HEK293 (cell line): ENCODE measurements around the gene RAVER2.
A peak's percentile ranks its signal among the peaks of the same experiment; 100 is the strongest.

Experiments
- HOXD13 ChIP-seq: sonication (generic); formaldehyde crosslinking; IDR thresholded peaks from 2 replicates; pipeline ENCODE4 v1.8.0; 2022; ENCODE audit warnings: missing genetic modification reagents, borderline replicate concordance
- RBAK ChIP-seq: fragments of 450-650 bp; formaldehyde crosslinking; IDR thresholded peaks from 2 replicates; pipeline ENCODE4 v1.5.1; 2016; ENCODE audit warnings: missing biosample characterization, missing genetic modification characterization
- SCRT2 ChIP-seq: fragments of 450-650 bp; formaldehyde crosslinking; IDR thresholded peaks from 2 replicates; pipeline ENCODE4 v1.5.1; 2016; ENCODE audit warnings: missing biosample characterization, missing genetic modification characterization
- SP7 ChIP-seq: fragments of 450-650 bp; formaldehyde crosslinking; IDR thresholded peaks from 2 replicates; pipeline ENCODE4 v1.5.1; 2016; ENCODE audit warnings: missing biosample characterization, missing genetic modification characterization
- TCF7L2 ChIP-seq: IDR thresholded peaks from 2 replicates; pipeline ENCODE4 v1.6.1; 2011; ENCODE audit warnings: low read depth, mild to moderate bottlenecking, inconsistent platforms, low read length, moderate library complexity, borderline replicate concordance
- YY2 ChIP-seq: fragments of 450-650 bp; formaldehyde crosslinking; IDR thresholded peaks from 2 replicates; pipeline ENCODE4 v1.5.1; 2016; ENCODE audit warnings: missing biosample characterization, missing genetic modification characterization
- ZBTB17 ChIP-seq: fragments of 450-650 bp; formaldehyde crosslinking; IDR thresholded peaks from 2 replicates; pipeline ENCODE4 v1.5.1; 2016; ENCODE audit warnings: missing biosample characterization, missing genetic modification characterization
- ZBTB7A ChIP-seq: fragments of 450-650 bp; formaldehyde crosslinking; IDR thresholded peaks from 2 replicates; pipeline ENCODE4 v1.5.1; 2016; ENCODE audit warnings: low read depth, missing biosample characterization, missing genetic modification characterization
- ZBTB8A ChIP-seq: fragments of 450-650 bp; formaldehyde crosslinking; IDR thresholded peaks from 2 replicates; pipeline ENCODE4 v1.5.1; 2016; ENCODE audit warnings: missing biosample characterization, missing genetic modification characterization
- ZFP37 ChIP-seq: fragments of 450-650 bp; formaldehyde crosslinking; IDR thresholded peaks from 2 replicates; pipeline ENCODE4 v1.5.1; 2016; ENCODE audit warnings: missing biosample characterization, missing genetic modification characterization
- ZNF133 ChIP-seq: fragments of 450-650 bp; formaldehyde crosslinking; IDR thresholded peaks from 2 replicates; pipeline ENCODE4 v1.5.1; 2016; ENCODE audit warnings: missing biosample characterization, missing genetic modification characterization
- ZNF214 ChIP-seq: fragments of 450-650 bp; formaldehyde crosslinking; IDR thresholded peaks from 2 replicates; pipeline ENCODE4 v1.5.1; 2017; ENCODE audit warnings: missing biosample characterization, mild to moderate bottlenecking, missing genetic modification characterization, borderline replicate concordance
- ZNF324 ChIP-seq: fragments of 450-650 bp; formaldehyde crosslinking; IDR thresholded peaks from 2 replicates; pipeline ENCODE4 v1.5.1; 2016; ENCODE audit warnings: missing biosample characterization, missing genetic modification characterization
- ZNF530 ChIP-seq: fragments of 450-650 bp; formaldehyde crosslinking; IDR thresholded peaks from 2 replicates; pipeline ENCODE4 v1.5.1; 2016; ENCODE audit warnings: low read depth, missing biosample characterization, missing genetic modification characterization
- ZNF548 ChIP-seq: fragments of 450-650 bp; formaldehyde crosslinking; IDR thresholded peaks from 2 replicates; pipeline ENCODE4 v1.5.1; 2016; ENCODE audit warnings: missing biosample characterization, missing genetic modification characterization
- ZNF658 ChIP-seq: fragments of 450-650 bp; formaldehyde crosslinking; IDR thresholded peaks from 2 replicates; pipeline ENCODE4; 2016; ENCODE audit warnings: missing biosample characterization, missing genetic modification characterization
- ZNF707 ChIP-seq: fragments of 450-650 bp; formaldehyde crosslinking; IDR thresholded peaks from 2 replicates; pipeline ENCODE4 v1.5.1; 2016; ENCODE audit warnings: missing biosample characterization, missing genetic modification characterization
- ZSCAN16 ChIP-seq: fragments of 450-650 bp; formaldehyde crosslinking; IDR thresholded peaks from 2 replicates; pipeline ENCODE4 v1.5.1; 2016; ENCODE audit warnings: missing biosample characterization, missing genetic modification characterization
- TF ChIP-seq, protein P1 (sequence below): fragments of 450-650 bp; formaldehyde crosslinking; IDR thresholded peaks from 2 replicates; pipeline ENCODE4 v1.5.1; 2016; ENCODE audit warnings: missing biosample characterization, missing genetic modification characterization, low read depth
- TF ChIP-seq, protein P2 (sequence below): fragments of 450-650 bp; formaldehyde crosslinking; IDR thresholded peaks from 2 replicates; pipeline ENCODE4 v1.5.1; 2017; ENCODE audit warnings: missing biosample characterization, missing genetic modification characterization
- TF ChIP-seq, protein P3 (sequence below): fragments of 450-650 bp; IDR thresholded peaks from 2 replicates; pipeline ENCODE4 v1.5.1; 2018; ENCODE audit warnings: missing biosample characterization, mild to moderate bottlenecking, missing genetic modification characterization
- TF ChIP-seq, protein P4 (sequence below): fragments of 450-650 bp; formaldehyde crosslinking; IDR thresholded peaks from 2 replicates; pipeline ENCODE4 v1.5.1; 2016; ENCODE audit warnings: missing biosample characterization, missing genetic modification characterization
- TF ChIP-seq, protein P5 (sequence below): fragments of 450-650 bp; formaldehyde crosslinking; IDR thresholded peaks from 2 replicates; pipeline ENCODE4 v1.5.1; 2016; ENCODE audit warnings: missing biosample characterization, missing genetic modification characterization
- TF ChIP-seq, protein P6 (sequence below): fragments of 450-650 bp; formaldehyde crosslinking; IDR thresholded peaks from 2 replicates; pipeline ENCODE4 v1.5.1; 2017; ENCODE audit warnings: missing biosample characterization, mild to moderate bottlenecking, missing genetic modification characterization, moderate library complexity

Gene RAVER2

DNA sequence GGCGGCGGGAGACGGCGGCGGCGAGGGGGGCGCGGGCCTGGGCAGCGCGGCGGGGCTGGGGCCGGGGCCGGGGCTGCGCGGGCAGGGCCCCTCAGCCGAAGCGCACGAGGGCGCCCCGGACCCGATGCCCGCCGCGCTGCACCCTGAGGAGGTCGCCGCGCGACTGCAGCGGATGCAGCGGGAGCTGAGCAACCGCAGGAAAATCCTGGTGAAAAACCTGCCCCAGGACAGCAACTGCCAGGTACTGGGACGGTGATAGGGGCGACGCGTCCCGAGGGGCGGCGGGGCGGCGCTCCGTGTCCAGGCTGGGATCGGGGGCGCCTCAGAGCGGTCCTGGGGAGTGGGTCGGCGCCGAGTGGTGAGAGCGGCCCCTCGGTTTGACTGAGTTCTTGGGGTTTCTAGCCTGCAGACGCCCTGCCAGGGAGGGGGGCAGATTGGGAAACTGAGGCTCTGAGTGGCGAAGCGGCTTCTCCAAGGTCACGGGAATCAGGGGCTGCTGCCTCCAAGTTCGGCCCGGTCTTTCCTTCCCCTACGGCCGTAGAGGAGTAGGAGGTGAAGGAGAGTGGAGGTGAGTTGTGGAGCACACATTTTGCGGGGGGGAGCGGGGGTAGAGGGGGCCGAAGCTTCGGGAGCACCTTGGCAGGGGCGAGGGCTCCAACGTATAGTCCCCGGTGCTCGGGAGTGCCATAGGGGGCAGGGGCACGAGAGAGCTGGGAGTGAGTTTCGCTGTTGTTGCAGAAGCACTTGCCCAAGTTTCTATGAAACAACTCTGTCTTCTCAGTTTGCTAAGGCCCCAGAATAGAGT, 508 bp downstream of the RAVER2 start (continued):
- no peak for TF ChIP-seq ZNF530 (tag by site-specific recombination)
- peak; percentile 33; the same call in 1 of the 2 replicates for TF ChIP-seq ZBTB17
- no peak for TF ChIP-seq SCRT2 (tag by site-specific recombination)
- TF ChIP-seq, protein P1, sequence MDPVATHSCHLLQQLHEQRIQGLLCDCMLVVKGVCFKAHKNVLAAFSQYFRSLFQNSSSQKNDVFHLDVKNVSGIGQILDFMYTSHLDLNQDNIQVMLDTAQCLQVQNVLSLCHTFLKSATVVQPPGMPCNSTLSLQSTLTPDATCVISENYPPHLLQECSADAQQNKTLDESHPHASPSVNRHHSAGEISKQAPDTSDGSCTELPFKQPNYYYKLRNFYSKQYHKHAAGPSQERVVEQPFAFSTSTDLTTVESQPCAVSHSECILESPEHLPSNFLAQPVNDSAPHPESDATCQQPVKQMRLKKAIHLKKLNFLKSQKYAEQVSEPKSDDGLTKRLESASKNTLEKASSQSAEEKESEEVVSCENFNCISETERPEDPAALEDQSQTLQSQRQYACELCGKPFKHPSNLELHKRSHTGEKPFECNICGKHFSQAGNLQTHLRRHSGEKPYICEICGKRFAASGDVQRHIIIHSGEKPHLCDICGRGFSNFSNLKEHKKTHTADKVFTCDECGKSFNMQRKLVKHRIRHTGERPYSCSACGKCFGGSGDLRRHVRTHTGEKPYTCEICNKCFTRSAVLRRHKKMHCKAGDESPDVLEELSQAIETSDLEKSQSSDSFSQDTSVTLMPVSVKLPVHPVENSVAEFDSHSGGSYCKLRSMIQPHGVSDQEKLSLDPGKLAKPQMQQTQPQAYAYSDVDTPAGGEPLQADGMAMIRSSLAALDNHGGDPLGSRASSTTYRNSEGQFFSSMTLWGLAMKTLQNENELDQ (tag by site-specific recombination) = no peak
- TF ChIP-seq TCF7L2 = no peak
- TF ChIP-seq, protein P2, sequence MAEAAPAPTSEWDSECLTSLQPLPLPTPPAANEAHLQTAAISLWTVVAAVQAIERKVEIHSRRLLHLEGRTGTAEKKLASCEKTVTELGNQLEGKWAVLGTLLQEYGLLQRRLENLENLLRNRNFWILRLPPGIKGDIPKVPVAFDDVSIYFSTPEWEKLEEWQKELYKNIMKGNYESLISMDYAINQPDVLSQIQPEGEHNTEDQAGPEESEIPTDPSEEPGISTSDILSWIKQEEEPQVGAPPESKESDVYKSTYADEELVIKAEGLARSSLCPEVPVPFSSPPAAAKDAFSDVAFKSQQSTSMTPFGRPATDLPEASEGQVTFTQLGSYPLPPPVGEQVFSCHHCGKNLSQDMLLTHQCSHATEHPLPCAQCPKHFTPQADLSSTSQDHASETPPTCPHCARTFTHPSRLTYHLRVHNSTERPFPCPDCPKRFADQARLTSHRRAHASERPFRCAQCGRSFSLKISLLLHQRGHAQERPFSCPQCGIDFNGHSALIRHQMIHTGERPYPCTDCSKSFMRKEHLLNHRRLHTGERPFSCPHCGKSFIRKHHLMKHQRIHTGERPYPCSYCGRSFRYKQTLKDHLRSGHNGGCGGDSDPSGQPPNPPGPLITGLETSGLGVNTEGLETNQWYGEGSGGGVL (tag by site-specific recombination) = peak; percentile 74
- TF ChIP-seq, protein P3, sequence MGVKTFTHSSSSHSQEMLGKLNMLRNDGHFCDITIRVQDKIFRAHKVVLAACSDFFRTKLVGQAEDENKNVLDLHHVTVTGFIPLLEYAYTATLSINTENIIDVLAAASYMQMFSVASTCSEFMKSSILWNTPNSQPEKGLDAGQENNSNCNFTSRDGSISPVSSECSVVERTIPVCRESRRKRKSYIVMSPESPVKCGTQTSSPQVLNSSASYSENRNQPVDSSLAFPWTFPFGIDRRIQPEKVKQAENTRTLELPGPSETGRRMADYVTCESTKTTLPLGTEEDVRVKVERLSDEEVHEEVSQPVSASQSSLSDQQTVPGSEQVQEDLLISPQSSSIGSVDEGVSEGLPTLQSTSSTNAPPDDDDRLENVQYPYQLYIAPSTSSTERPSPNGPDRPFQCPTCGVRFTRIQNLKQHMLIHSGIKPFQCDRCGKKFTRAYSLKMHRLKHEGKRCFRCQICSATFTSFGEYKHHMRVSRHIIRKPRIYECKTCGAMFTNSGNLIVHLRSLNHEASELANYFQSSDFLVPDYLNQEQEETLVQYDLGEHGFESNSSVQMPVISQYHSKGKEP (tag by site-specific recombination) = no peak
- no peak for TF ChIP-seq ZBTB7A (tag by site-specific recombination)
- TF ChIP-seq SP7 (tag by site-specific recombination) = 0 out of 2 replicates have a peak, but pooled peaks have one; percentile 19
- TF ChIP-seq ZNF324 (tag by site-specific recombination) = no peak
- TF ChIP-seq, protein P4, sequence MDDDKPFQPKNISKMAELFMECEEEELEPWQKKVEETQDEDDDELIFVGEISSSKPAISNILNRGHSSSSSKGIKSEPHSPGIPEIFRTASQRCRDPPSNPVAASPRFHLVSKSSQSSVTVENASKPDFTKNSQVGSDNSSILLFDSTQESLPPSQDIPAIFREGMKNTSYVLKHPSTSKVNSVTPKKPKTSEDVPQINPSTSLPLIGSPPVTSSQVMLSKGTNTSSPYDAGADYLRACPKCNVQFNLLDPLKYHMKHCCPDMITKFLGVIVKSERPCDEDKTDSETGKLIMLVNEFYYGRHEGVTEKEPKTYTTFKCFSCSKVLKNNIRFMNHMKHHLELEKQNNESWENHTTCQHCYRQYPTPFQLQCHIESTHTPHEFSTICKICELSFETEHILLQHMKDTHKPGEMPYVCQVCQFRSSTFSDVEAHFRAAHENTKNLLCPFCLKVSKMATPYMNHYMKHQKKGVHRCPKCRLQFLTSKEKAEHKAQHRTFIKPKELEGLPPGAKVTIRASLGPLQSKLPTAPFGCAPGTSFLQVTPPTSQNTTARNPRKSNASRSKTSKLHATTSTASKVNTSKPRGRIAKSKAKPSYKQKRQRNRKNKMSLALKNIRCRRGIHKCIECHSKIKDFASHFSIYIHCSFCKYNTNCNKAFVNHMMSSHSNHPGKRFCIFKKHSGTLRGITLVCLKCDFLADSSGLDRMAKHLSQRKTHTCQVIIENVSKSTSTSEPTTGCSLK (tag by site-specific recombination) = no peak
- TF ChIP-seq, protein P5, sequence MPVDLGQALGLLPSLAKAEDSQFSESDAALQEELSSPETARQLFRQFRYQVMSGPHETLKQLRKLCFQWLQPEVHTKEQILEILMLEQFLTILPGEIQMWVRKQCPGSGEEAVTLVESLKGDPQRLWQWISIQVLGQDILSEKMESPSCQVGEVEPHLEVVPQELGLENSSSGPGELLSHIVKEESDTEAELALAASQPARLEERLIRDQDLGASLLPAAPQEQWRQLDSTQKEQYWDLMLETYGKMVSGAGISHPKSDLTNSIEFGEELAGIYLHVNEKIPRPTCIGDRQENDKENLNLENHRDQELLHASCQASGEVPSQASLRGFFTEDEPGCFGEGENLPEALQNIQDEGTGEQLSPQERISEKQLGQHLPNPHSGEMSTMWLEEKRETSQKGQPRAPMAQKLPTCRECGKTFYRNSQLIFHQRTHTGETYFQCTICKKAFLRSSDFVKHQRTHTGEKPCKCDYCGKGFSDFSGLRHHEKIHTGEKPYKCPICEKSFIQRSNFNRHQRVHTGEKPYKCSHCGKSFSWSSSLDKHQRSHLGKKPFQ (tag by site-specific recombination) = no peak
- no peak for TF ChIP-seq RBAK (tag by site-specific recombination)
- TF ChIP-seq ZNF214 (tag by site-specific recombination) = no peak
- TF ChIP-seq, protein P6, sequence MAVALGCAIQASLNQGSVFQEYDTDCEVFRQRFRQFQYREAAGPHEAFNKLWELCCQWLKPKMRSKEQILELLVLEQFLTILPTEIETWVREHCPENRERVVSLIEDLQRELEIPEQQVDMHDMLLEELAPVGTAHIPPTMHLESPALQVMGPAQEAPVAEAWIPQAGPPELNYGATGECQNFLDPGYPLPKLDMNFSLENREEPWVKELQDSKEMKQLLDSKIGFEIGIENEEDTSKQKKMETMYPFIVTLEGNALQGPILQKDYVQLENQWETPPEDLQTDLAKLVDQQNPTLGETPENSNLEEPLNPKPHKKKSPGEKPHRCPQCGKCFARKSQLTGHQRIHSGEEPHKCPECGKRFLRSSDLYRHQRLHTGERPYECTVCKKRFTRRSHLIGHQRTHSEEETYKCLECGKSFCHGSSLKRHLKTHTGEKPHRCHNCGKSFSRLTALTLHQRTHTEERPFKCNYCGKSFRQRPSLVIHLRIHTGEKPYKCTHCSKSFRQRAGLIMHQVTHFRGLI = no peak
- TF ChIP-seq ZFP37 (tag by site-specific recombination) = no peak; the same call in 1 of the 2 replicates
- TF ChIP-seq YY2 = no peak
- no peak for TF ChIP-seq ZNF707 (tag by site-specific recombination)
- TF ChIP-seq ZSCAN16 (tag by site-specific recombination) = no peak
- no peak for TF ChIP-seq ZNF548 (tag by site-specific recombination)
- TF ChIP-seq ZNF133 = no peak
- peak; percentile 72; the same call in 1 of the 2 replicates for TF ChIP-seq ZBTB8A (tag by site-specific recombination)
- no peak for TF ChIP-seq HOXD13
- TF ChIP-seq ZNF658 (tag by site-specific recombination) = no peak
